Neural progenitor cell (in vitro differentiated cells): ENCODE data around the gene GALM.

Experiments used
- CTCF ChIP-seq: fragments of 200-600 bp; sonication (generic); IDR thresholded peaks from 2 replicates; pipeline ENCODE4 v1.5.1; 2017; ENCODE audit warnings: antibody characterized with exemption, mild to moderate bottlenecking
- EZH2 ChIP-seq: fragments of 200-600 bp; sonication (generic); IDR thresholded peaks from 2 replicates; pipeline ENCODE4 v1.6.1; 2017; ENCODE audit warnings: antibody characterized with exemption, mild to moderate bottlenecking, moderate library complexity
- EZH2phosphoT487 ChIP-seq: fragments of 200-600 bp; sonication (generic); IDR thresholded peaks from 2 replicates; pipeline ENCODE4 v1.6.1; 2017; ENCODE audit warnings: antibody characterized with exemption

GRCh38 chr2:38643021-38643671, 22.8 kb upstream of the GALM start:
- TF ChIP-seq CTCF (no peak), EZH2 (no peak), EZH2phosphoT487 (no peak)
